Liver (tissue), 9 donors: ENCODE data around the gene KLF16. TPM values are rescaled to one million over a fixed set of nuclear protein-coding genes. Genes with fewer than 3 reads are reported as not detected.

Experiments
- DNase-seq: peaks from one replicate; pipeline ENCODE4 v3.0.0-alpha.2; 2017; ENCODE audit warnings: low spot score
- H3K27ac ChIP-seq, 2 donors: one replicate each; pipeline ENCODE4 v1.7.0; 2013; ENCODE audit warnings: inconsistent platforms in 2 of 2, low read length in 2 of 2, control low read depth in 1 of 2, low read depth in 1 of 2, mild to moderate bottlenecking in 1 of 2
- H3K27me3 ChIP-seq, 4 donors: one replicate each; pipeline versions ENCODE4 v1.6.1 to v1.7.0; 2013; ENCODE audit warnings: low read length in 3 of 4, inconsistent platforms in 1 of 4, mild to moderate bottlenecking in 1 of 4, moderate library complexity in 1 of 4; ENCODE audit not compliant: control insufficient read depth in 4 of 4, insufficient read depth in 4 of 4
- H3K36me3 ChIP-seq, 4 donors: one replicate each; pipeline versions ENCODE4 v1.6.1 to v1.7.0; 2013; ENCODE audit warnings: low read length in 3 of 4, mild to moderate bottlenecking in 3 of 4, low read depth in 1 of 4, moderate library complexity in 1 of 4; ENCODE audit not compliant: control insufficient read depth in 4 of 4, insufficient read depth in 3 of 4
- H3K4me1 ChIP-seq, 4 donors: one replicate each; pipeline versions ENCODE4 v1.6.1 to v1.7.0; 2013; ENCODE audit warnings: low read length in 3 of 4, mild to moderate bottlenecking in 3 of 4, moderate library complexity in 1 of 4; ENCODE audit not compliant: control insufficient read depth in 4 of 4, insufficient read depth in 4 of 4
- H3K4me3 ChIP-seq, 3 donors: one replicate each; pipeline versions ENCODE4 v1.6.1 to v1.7.0; 2013; ENCODE audit warnings: low read length in 3 of 3, control low read depth in 1 of 3, low read depth in 1 of 3, mild to moderate bottlenecking in 1 of 3
- H3K9ac ChIP-seq, 2 donors: one replicate each; pipeline ENCODE4 v1.7.0; 2013; ENCODE audit warnings: low read length in 2 of 2, mild to moderate bottlenecking in 2 of 2, moderate library complexity in 2 of 2, control low read depth in 1 of 2, low read depth in 1 of 2
- H3K9me3 ChIP-seq, 4 donors: one replicate each; pipeline versions ENCODE4 v1.6.1 to v1.7.0; 2013; ENCODE audit warnings: low read length in 3 of 4; ENCODE audit not compliant: control insufficient read depth in 4 of 4
- CTCF ChIP-seq: fragments of 150-350 bp; IDR thresholded peaks from 2 replicates; pipeline ENCODE4 v1.5.1; 2017; ENCODE audit warnings: improper control_type of control experiment, low read depth, low read length; ENCODE audit not compliant: missing input control
- EGR1 ChIP-seq, 2 donors: IDR thresholded peaks; 2 replicates each; pipeline ENCODE4 v1.6.1; 2016 to 2018; ENCODE audit warnings: antibody characterized with exemption in 2 of 2, low read depth in 2 of 2
- FOXA1 ChIP-seq: IDR thresholded peaks from 2 replicates; pipeline ENCODE4 v1.6.1; 2016; ENCODE audit warnings: antibody characterized with exemption
- FOXA2 ChIP-seq: IDR thresholded peaks from 2 replicates; pipeline ENCODE4 v1.6.1; 2016; ENCODE audit warnings: antibody characterized with exemption
- GABPA ChIP-seq, 2 donors: IDR thresholded peaks in 1 of 2; conservative IDR thresholded peaks in 1 of 2; 2 replicates each; pipeline ENCODE4 v1.6.1; 2016; ENCODE audit warnings: antibody characterized with exemption in 2 of 2, mild to moderate bottlenecking in 1 of 2, moderate library complexity in 1 of 2
- HNF4A ChIP-seq, 2 donors: conservative IDR thresholded peaks; 2 replicates each; pipeline ENCODE4 v1.6.1; 2016; ENCODE audit warnings: antibody characterized with exemption in 2 of 2, mild to moderate bottlenecking in 2 of 2
- HNF4G ChIP-seq: IDR thresholded peaks from 2 replicates; pipeline ENCODE4 v1.6.1; 2016; ENCODE audit warnings: antibody characterized with exemption
- JUND ChIP-seq, 2 donors: IDR thresholded peaks; 2 replicates each; pipeline ENCODE4 v1.6.1; 2016; ENCODE audit warnings: antibody characterized with exemption in 2 of 2
- NR2F2 ChIP-seq: IDR thresholded peaks from 2 replicates; pipeline ENCODE4 v1.6.1; 2016; ENCODE audit warnings: antibody characterized with exemption
- RAD21 ChIP-seq, 2 donors: IDR thresholded peaks; 2 replicates each; pipeline ENCODE4 v1.6.1; 2016; ENCODE audit warnings: antibody characterized with exemption in 2 of 2, mild to moderate bottlenecking in 2 of 2
- RXRA ChIP-seq, 2 donors: IDR thresholded peaks; 2 replicates each; pipeline ENCODE4 v1.6.1; 2017 to 2018; ENCODE audit warnings: antibody characterized with exemption in 2 of 2, mild to moderate bottlenecking in 1 of 2
- SP1 ChIP-seq: IDR thresholded peaks from 2 replicates; pipeline ENCODE4 v1.6.1; 2018; ENCODE audit warnings: antibody characterized with exemption, mild to moderate bottlenecking
- TAF1 ChIP-seq: conservative IDR thresholded peaks from 2 replicates; pipeline ENCODE4 v1.6.1; 2016; ENCODE audit warnings: antibody characterized with exemption, mild to moderate bottlenecking
- YY1 ChIP-seq: IDR thresholded peaks from 2 replicates; pipeline ENCODE4 v1.6.1; 2016; ENCODE audit warnings: antibody characterized with exemption, mild to moderate bottlenecking
- ZBTB33 ChIP-seq: IDR thresholded peaks from 2 replicates; pipeline ENCODE4 v1.6.1; 2016; ENCODE audit warnings: antibody characterized with exemption
- WGBS: extraction: QIAGEN DNeasy Blood & Tissue Kit; methylation state at CpG from one replicate; pipeline ENCODE4 v1.1.7; 2013; 5-methylcytosine and 5-hydroxymethylcytosine counted together
- polyA plus RNA-seq, 2 donors: library from polyadenylated mRNA; stranded (reverse) in 1 of 2; unstranded in 1 of 2; fragments of 200-250 nt in 1 of 2; fragments of >200 nt in 1 of 2; fragmentation: Nextera tagmentation in 1 of 2; extraction: Ambion mirVana in 1 of 2; gene quantifications; one replicate each; pipeline versions ENCODE4 v1.2.1 to v1.2.3, GENCODE V29; 2013 to 2015
- total RNA-seq, 2 donors: library from RNA; depleted of rRNA; stranded (reverse); fragments of >200 nt; gene quantifications; one replicate each; pipeline ENCODE4 v1.2.3, GENCODE V29; 2014
- TF ChIP-seq, protein P1 (sequence below): IDR thresholded peaks from 2 replicates; pipeline ENCODE4 v1.6.1; 2016; ENCODE audit warnings: antibody characterized with exemption
- TF ChIP-seq, protein P2 (sequence below): IDR thresholded peaks from 2 replicates; pipeline ENCODE4 v1.6.1; 2016; ENCODE audit warnings: antibody characterized with exemption, mild to moderate bottlenecking
- TF ChIP-seq, protein P3 (sequence below): IDR thresholded peaks from 2 replicates; pipeline ENCODE4 v1.6.1; 2016; ENCODE audit warnings: antibody characterized with exemption
- donor health status: healthy.
- donor health status: healthy.
- donor health status: healthy.
- donor health status: healthy.
- donor health status: healthy.

Gene KLF16
- total and polyA plus RNA-seq, 4 donors, result 1.2 to 14.8 (median 6.0) TPM

DNA sequence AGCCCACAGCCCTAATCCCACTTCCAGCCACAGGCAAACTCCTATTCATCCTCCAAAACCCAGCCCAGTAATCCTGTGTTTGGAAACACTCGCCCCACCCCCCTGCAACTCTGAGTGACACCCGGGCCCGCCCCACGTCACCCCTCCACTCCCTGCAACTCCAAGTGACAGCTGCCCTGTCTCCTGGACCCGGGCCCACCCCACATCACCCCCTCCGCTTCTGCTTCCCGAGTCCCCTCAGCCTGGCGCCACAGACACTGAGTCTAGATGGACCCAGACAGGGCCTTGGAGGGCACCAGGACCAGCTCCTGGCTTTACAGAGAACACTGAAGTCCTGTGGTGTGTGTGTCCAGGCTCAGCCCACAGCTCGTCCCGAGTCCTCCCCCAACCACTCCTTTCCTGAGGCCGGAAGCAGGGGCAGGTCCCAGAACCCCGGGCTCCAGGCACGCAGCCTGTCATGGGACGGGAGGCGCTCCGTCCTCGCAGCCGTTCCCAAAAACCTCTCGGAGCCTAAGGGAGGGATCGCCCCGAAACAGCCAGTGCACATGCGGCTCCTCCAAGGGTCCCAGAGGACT lies 22.8 kb downstream of the KLF16 start:
- Histone ChIP-seq H3K27me3 (no peaks in the 10 kb centered on the region), H3K4me3 (no peak overlapping the region), H3K9me3 (no peaks in the 10 kb centered on the region), H3K4me1 (peaks cover 24 to 96% (median 80%) of the 10 kb centered on the region in 4 donors), H3K9ac (no peak overlapping the region), H3K27ac (peak overlapping the region; percentile 62 to 75), H3K36me3 (no peaks in the 10 kb centered on the region)
- peak; percentile 11 for TF ChIP-seq SP1
- TF ChIP-seq, protein P1, sequence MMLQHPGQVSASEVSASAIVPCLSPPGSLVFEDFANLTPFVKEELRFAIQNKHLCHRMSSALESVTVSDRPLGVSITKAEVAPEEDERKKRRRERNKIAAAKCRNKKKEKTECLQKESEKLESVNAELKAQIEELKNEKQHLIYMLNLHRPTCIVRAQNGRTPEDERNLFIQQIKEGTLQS, result no peak
- no peak for TF ChIP-seq FOXA1
- no peak for TF ChIP-seq JUND (IDR thresholded peaks at IDR 0.05)
- DNase-seq, result no peak
- WGBS, result 32% methylated on average over 22 of the region's 22 CpGs

DNA sequence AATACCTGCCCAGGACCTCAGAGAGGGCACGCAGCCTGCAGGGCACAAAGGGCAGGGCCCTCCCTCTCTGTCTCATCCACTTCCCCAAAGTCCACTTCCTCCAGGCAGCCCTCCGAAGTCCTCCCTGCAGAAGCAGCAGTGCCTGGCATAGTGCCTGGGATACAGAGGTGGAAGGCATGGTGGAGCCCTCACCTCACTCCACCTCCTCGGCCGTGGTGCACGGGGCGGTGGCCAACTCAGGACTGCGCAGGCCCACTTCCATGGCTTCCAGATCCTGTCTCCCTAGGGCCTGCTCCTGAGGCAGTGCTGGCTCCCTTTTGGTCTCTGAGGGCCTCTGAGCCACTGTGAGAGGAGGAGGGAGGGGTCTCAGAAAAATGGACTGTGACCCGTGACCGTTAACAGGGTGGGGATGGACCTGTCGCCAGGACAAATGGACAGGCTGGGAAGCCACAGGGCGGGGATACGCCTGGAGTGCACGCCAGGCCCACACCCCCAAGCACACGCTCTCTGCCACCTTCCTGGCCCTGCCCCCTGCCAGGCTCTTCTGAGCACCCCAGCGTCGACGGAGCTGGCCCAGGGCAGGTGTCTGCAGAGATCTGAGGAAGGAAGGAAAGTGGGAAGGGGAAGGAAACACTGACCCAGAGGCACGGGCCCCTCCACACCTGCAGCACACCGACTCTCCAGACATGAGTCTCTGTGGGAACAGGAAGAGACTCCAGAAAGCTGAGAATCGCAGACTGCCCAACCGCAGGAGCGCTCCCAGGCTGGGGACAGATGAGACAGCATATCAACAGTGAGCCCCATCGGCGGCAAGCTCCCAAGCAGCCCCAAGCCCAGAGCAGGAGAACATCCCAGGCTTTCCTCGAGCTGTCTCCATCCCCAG lies 23.5 kb downstream of the KLF16 start:
- peaks cover 26 to 92% (median 74%) of the 10 kb centered on the region in 4 donors for H3K4me1 ChIP-seq

More for the DNA sequence above, 23.5 kb downstream of the KLF16 start:
- H3K9ac ChIP-seq, result peak overlapping the region in 1 of 2 donors; percentile 41
- no peaks in the 10 kb centered on the region for H3K36me3 ChIP-seq
- H3K9me3 ChIP-seq, result no peaks in the 10 kb centered on the region
- H3K4me3 ChIP-seq, result peak overlapping the region in 2 of 3 donors; percentile 2 to 42
- WGBS, result 34% methylated on average over 25 of the region's 25 CpGs
- peak; percentile 66 for TF ChIP-seq YY1
- peak in 1 of 2 donors; percentile 26 for TF ChIP-seq JUND (IDR thresholded peaks at IDR 0.05)
- TF ChIP-seq, protein P2, sequence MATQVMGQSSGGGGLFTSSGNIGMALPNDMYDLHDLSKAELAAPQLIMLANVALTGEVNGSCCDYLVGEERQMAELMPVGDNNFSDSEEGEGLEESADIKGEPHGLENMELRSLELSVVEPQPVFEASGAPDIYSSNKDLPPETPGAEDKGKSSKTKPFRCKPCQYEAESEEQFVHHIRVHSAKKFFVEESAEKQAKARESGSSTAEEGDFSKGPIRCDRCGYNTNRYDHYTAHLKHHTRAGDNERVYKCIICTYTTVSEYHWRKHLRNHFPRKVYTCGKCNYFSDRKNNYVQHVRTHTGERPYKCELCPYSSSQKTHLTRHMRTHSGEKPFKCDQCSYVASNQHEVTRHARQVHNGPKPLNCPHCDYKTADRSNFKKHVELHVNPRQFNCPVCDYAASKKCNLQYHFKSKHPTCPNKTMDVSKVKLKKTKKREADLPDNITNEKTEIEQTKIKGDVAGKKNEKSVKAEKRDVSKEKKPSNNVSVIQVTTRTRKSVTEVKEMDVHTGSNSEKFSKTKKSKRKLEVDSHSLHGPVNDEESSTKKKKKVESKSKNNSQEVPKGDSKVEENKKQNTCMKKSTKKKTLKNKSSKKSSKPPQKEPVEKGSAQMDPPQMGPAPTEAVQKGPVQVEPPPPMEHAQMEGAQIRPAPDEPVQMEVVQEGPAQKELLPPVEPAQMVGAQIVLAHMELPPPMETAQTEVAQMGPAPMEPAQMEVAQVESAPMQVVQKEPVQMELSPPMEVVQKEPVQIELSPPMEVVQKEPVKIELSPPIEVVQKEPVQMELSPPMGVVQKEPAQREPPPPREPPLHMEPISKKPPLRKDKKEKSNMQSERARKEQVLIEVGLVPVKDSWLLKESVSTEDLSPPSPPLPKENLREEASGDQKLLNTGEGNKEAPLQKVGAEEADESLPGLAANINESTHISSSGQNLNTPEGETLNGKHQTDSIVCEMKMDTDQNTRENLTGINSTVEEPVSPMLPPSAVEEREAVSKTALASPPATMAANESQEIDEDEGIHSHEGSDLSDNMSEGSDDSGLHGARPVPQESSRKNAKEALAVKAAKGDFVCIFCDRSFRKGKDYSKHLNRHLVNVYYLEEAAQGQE, result peak; percentile 62
- peak in 1 of 2 donors; percentile 35 for TF ChIP-seq EGR1 (IDR thresholded peaks at IDR 0.05; ENCODE audit: low read depth in 2 of 2)
- TF ChIP-seq TAF1, result no peak
- peak; percentile 87 to 89 for TF ChIP-seq HNF4A (conservative IDR thresholded peaks at IDR 0.05)
- TF ChIP-seq, protein P1, result no peak
- no peak for TF ChIP-seq ZBTB33
- TF ChIP-seq, protein P3, sequence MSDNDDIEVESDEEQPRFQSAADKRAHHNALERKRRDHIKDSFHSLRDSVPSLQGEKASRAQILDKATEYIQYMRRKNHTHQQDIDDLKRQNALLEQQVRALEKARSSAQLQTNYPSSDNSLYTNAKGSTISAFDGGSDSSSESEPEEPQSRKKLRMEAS, result peak; percentile 72
- no peak for TF ChIP-seq CTCF
- peak; percentile 75 to 83 for TF ChIP-seq RXRA (IDR thresholded peaks at IDR 0.05)
- no peak for TF ChIP-seq NR2F2
- peak in 1 of 2 donors; percentile 11 for TF ChIP-seq GABPA (IDR thresholded peaks at IDR 0.05 in 1 of 2, conservative IDR thresholded peaks at IDR 0.05 in 1 of 2)
- TF ChIP-seq HNF4G, result peak; percentile 76
- no peak for TF ChIP-seq FOXA1
- no peak for TF ChIP-seq FOXA2
- no peak for TF ChIP-seq RAD21 (IDR thresholded peaks at IDR 0.05)
- peak; percentile 90 for TF ChIP-seq SP1
- H3K27ac ChIP-seq, result peak overlapping the region; percentile 62 to 75
- DNase-seq, result peak; percentile 63
- H3K27me3 ChIP-seq, result no peaks in the 10 kb centered on the region
